Hepatocyte (in vitro differentiated cells): ENCODE results near the gene AGO3. TPM values are rescaled to one million over a fixed set of nuclear protein-coding genes. Genes with fewer than 3 reads are reported as not detected.
"Not testable (repeated sequence)": the region's sequence is repeated elsewhere in the genome, so short reads cannot be mapped to it uniquely, and the experiment has no call there.

Experiments
- DNase-seq: peaks from one replicate; pipeline ENCODE4 v3.0.0-alpha.2; 2016; ENCODE audit warnings: low spot score
- H2AFZ ChIP-seq: fragments of 200-600 bp; sonication (generic); 2 replicates; pipeline ENCODE4 v1.6.0; 2016; ENCODE audit warnings: antibody characterized with exemption, mild to moderate bottlenecking
- H3K27ac ChIP-seq: fragments of 200-600 bp; sonication (generic); 2 replicates; pipeline ENCODE4 v1.5.1; 2016; ENCODE audit warnings: mild to moderate bottlenecking
- H3K27me3 ChIP-seq: fragments of 200-600 bp; sonication (generic); 2 replicates; pipeline ENCODE4 v1.6.1; 2016
- H3K36me3 ChIP-seq: fragments of 200-600 bp; sonication (generic); replicated peaks from 2 replicates; pipeline ENCODE4 v1.5.1; 2016; ENCODE audit warnings: low read depth; ENCODE audit not compliant: insufficient read depth
- H3K4me1 ChIP-seq: fragments of 200-600 bp; sonication (generic); 2 replicates; pipeline ENCODE4 v1.5.1; 2016; ENCODE audit warnings: mild to moderate bottlenecking, moderate library complexity; ENCODE audit not compliant: insufficient read depth
- H3K4me2 ChIP-seq: fragments of 200-600 bp; sonication (generic); 2 replicates; pipeline ENCODE4 v1.6.0; 2016
- H3K4me3 ChIP-seq: fragments of 200-600 bp; sonication (generic); 2 replicates; pipeline ENCODE4 v1.5.1; 2016; ENCODE audit warnings: mild to moderate bottlenecking
- H3K79me2 ChIP-seq: fragments of 200-600 bp; sonication (generic); 2 replicates; pipeline ENCODE4 v1.6.0; 2017; ENCODE audit warnings: mild to moderate bottlenecking
- H3K9me2 ChIP-seq: fragments of 200-600 bp; sonication (generic); replicated peaks from 2 replicates; pipeline ENCODE4 v1.6.0; 2017; ENCODE audit warnings: mild to moderate bottlenecking; ENCODE audit not compliant: insufficient read depth
- H3K9me3 ChIP-seq: fragments of 200-600 bp; sonication (generic); 2 replicates; pipeline ENCODE4 v1.5.1; 2016; ENCODE audit warnings: low read depth, mild to moderate bottlenecking
- H4K20me1 ChIP-seq: fragments of 200-600 bp; sonication (generic); 2 replicates; pipeline ENCODE4 v1.6.0; 2016; ENCODE audit warnings: mild to moderate bottlenecking; ENCODE audit not compliant: insufficient read depth, poor library complexity, severe bottlenecking
- CTCF ChIP-seq: fragments of 200-600 bp; sonication (generic); IDR thresholded peaks from 2 replicates; pipeline ENCODE4 v1.5.1; 2016; ENCODE audit warnings: antibody characterized with exemption, mild to moderate bottlenecking; ENCODE audit not compliant: poor library complexity
- EZH2 ChIP-seq: fragments of 200-600 bp; sonication (generic); IDR thresholded peaks from 2 replicates; pipeline ENCODE4 v1.6.1; 2016; ENCODE audit warnings: antibody characterized with exemption, mild to moderate bottlenecking, borderline replicate concordance
- EZH2phosphoT487 ChIP-seq: fragments of 200-600 bp; sonication (generic); IDR thresholded peaks from one replicate; pipeline ENCODE4 v1.6.1; 2018; ENCODE audit warnings: antibody characterized with exemption, mild to moderate bottlenecking, low read depth, moderate library complexity; ENCODE audit not compliant: unreplicated experiment, severe bottlenecking
- WGBS: methylation state at CpG from one replicate; pipeline ENCODE4 v1.1.6; 2016; ENCODE audit warnings: low lambda C conversion rate; ENCODE audit errors: missing lambda C conversion rate; 5-methylcytosine and 5-hydroxymethylcytosine counted together
- polyA plus RNA-seq: library from polyadenylated mRNA; unstranded; fragments of >200 nt; fragmentation: Nextera tagmentation; extraction: Ambion mirVana; gene quantifications from 2 replicates; pipeline ENCODE4 v1.2.1, GENCODE V29; 2016
- total RNA-seq: library from RNA; depleted of rRNA; stranded (reverse); fragments of >200 nt; gene quantifications from 2 replicates; pipeline ENCODE4 v1.2.3, GENCODE V29; 2014

AGO3 gene
- total and polyA plus RNA-seq, 2 experiments from 2014 or later, result 16.9 to 24.4 TPM

DNA sequence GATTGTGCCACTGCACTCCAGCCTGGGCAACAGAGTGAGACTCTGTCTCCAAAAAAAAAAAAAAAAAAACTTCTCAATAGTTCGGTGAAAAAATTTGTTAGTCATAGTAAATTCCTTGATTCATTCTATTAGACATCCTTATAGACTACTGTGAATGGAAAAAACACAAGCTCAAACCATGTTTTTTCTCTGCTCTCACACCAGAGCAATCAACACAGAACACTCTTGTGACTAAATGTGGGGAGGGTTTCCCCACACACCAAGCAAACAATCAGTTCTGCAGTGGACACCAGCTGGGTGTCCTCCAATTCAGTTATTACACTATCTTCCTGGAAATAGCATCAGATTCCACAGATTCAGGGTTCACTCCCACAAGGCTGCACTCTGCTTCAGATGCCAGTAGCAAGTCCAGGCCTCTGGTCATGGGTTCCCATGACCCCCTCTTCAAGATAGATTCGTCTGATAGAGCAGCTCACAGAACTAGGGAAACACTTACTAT lies 83.9 kb downstream of the AGO3 start:
- TF ChIP-seq CTCF (no peak), EZH2phosphoT487 (no peak), EZH2 (no peak)
- no peak overlapping the region for H3K4me3 ChIP-seq
- H4K20me1 ChIP-seq, result no peaks in the 10 kb centered on the region
- H3K79me2 ChIP-seq, result no peaks in the 10 kb centered on the region
- no peaks in the 10 kb centered on the region for H3K27me3 ChIP-seq
- no peaks in the 10 kb centered on the region for H3K36me3 ChIP-seq
- H3K4me1 ChIP-seq, result no peaks in the 10 kb centered on the region
- H3K27ac ChIP-seq, result no peak overlapping the region
- H3K9me3 ChIP-seq, result no peaks in the 10 kb centered on the region
- no peaks in the 10 kb centered on the region for H3K9me2 ChIP-seq
- no peak overlapping the region for H2AFZ ChIP-seq
- H3K4me2 ChIP-seq, result no peak overlapping the region
- 92% methylated on average over 2 of the region's 2 CpGs for WGBS
- DNase-seq, result no peak

GRCh38 chr1:36016686-36017085 lies 85.8 kb downstream of the AGO3 start:
- no peaks in the 10 kb centered on the region for H3K79me2 ChIP-seq
- no peak for DNase-seq
- no peak overlapping the region for H2AFZ ChIP-seq
- H4K20me1 ChIP-seq, result no peaks in the 10 kb centered on the region
- H3K4me1 ChIP-seq, result no peaks in the 10 kb centered on the region
- H3K27me3 ChIP-seq, result no peaks in the 10 kb centered on the region
- H3K9me2 ChIP-seq, result no peaks in the 10 kb centered on the region
- H3K4me2 ChIP-seq, result no peak overlapping the region
- no peak overlapping the region for H3K4me3 ChIP-seq
- no peak for TF ChIP-seq EZH2phosphoT487
- TF ChIP-seq EZH2, result no peak
- TF ChIP-seq CTCF, result no peak
- no peaks in the 10 kb centered on the region for H3K36me3 ChIP-seq
- H3K27ac ChIP-seq, result no peak overlapping the region
- WGBS, result 100% methylated on average over 2 of the region's 2 CpGs
- no peaks in the 10 kb centered on the region for H3K9me3 ChIP-seq

GRCh38 chr1:36023098-36023769 lies 92.3 kb downstream of the AGO3 start:
- Histone ChIP-seq H3K4me3 (no peak overlapping the region), H3K4me1 (no peaks in the 10 kb centered on the region), H3K36me3 (no peaks in the 10 kb centered on the region), H3K27ac (no peak overlapping the region), H3K79me2 (no peaks in the 10 kb centered on the region), H2AFZ (no peak overlapping the region), H3K4me2 (no peak overlapping the region), H3K27me3 (no peaks in the 10 kb centered on the region), H3K9me2 (no peaks in the 10 kb centered on the region), H4K20me1 (no peaks in the 10 kb centered on the region), H3K9me3 (no peaks in the 10 kb centered on the region)
- no peak for TF ChIP-seq EZH2
- no peak for TF ChIP-seq CTCF
- DNase-seq, result no peak
- 94% methylated on average over 5 of the region's 5 CpGs for WGBS

GRCh38 chr1:36024024-36024423 lies 93.1 kb downstream of the AGO3 start:
- H2AFZ ChIP-seq, H3K4me1 ChIP-seq, H3K79me2 ChIP-seq, H4K20me1 ChIP-seq, H3K4me3 ChIP-seq, H3K4me2 ChIP-seq, DNase-seq, H3K9me3 ChIP-seq, H3K27me3 ChIP-seq, H3K27ac ChIP-seq, H3K9me2 ChIP-seq, H3K36me3 ChIP-seq: not testable (repeated sequence)
- WGBS, result 98% methylated on average over 3 of the region's 3 CpGs
